GM21367 (cell line): ENCODE results near the gene ADAM15.

Source experiments
- ATAC-seq: cut with Tn5 transposase; IDR thresholded peaks from one replicate; pipeline ENCODE4 v1.9.1; 2021; ENCODE audit not compliant: unreplicated experiment

Gene ADAM15

GRCh38 chr1:155070158-155070621, 19.1 kb downstream of the ADAM15 start:
- ATAC-seq, result no peak

- ATAC-seq, result no peak
Measured at GRCh38 chr1:155070721-155071569, 19.8 kb downstream of the ADAM15 start.

DNA sequence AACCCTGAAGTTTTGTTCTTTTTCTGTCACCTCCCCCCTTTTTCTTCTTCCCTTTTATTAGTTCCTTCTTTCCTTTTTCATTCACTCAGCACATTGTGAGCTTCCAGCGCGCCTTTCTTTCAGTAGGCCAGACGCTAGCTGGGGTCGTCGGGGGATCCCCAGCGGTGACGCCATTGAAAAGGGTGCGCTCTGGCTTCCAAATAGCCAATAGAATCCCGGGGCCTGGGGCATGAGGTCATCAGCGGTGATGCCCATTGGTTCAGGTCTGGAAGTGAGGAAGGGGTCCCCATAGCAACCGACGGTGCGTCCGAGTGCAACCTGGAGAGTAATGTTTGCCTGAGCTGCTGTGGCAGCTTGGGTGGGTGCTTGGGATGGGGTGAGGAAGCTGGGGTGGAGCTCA, 20.6 kb downstream of the ADAM15 start:
- ATAC-seq, result no peak

- ATAC-seq, result no peak
Measured at GRCh38 chr1:155072531-155073289, 21.6 kb downstream of the ADAM15 start.

GRCh38 chr1:155073377-155074242, 22.5 kb downstream of the ADAM15 start:
- no peak for ATAC-seq

DNA sequence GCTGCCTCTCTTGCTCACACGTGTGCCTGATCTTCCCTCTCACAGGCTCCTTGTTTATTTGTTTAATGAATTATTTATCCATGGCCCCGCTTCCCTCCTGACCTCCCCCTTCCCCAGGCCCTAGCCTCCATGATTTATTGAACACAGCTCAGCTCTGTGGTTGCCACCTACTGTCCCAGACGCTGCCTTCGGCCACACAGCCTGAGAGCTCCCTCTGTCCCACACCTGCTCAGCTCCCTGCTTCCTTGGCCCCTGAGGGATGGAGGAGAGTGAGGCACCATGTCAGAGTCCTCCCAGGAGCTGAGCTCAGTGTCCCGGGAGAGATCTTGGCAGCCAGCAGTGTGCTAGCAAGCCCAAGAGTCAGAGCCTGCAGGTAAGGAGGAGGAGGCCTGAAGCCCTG, 24.4 kb downstream of the ADAM15 start:
- ATAC-seq, result no peak

DNA sequence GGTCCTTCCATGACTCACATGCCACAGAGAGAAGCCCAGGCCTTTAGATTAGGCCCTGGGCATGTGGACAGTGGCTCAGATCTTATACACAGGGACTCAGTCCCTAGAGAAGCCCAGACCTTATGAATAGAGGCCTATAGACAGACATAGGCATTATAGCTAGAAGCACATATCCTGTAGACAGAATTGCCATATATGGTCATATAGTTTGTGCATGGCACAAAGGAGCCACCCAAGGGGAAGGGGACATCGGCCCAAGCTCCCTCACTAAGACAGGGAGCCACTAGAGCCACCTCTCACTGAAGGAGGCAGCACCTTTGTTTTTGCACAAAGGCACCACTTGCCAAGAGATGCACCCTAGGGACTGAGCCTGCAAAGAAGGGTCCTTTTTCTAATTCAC, 25.3 kb downstream of the ADAM15 start:
- no peak for ATAC-seq

- ATAC-seq, result no peak
Measured at GRCh38 chr1:155077346-155077745, 26.2 kb downstream of the ADAM15 start.

DNA sequence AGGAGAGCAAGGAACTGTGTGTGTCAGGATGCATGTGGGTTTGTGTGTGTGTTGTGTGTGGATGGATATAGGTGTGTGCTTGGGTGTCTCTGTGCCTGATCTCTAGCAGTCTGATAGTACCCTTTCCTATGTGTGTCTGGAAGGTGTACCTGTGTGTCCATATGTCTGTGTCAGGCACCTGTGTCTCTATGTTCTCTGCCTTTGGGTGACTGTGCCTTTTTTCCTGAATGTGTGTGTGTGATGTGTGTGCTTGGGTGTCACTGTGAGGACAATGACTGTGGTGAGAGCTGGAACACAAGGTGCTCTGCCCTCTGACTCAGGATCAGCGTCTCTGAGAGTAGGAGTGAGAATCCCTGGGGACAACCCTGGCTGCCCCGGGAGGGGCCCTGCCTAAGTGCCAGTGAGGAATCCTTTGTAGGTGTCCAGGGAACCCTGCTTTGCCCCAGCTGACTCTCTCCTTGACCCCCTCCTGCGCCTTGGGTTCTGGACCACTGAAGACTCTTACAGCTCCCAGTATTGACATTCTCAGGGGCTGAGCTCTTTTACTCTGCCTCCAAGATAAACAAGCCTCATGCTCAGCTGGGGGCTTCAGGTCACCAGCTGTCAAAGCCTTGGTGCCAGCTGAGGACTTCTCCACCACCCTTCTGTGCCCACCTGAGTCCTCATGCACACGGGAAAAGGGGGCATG, 26.8 kb downstream of the ADAM15 start:
- no peak for ATAC-seq

- no peak for ATAC-seq
Measured at GRCh38 chr1:155078469-155079209, 27.5 kb downstream of the ADAM15 start, which contains the start of gene EFNA3. Gene EFNA3, plus strand, starts transcription at chr1:155078837. Its CDS starts 105 bp downstream, at chr1:155078942.

GRCh38 chr1:155079210-155079486, 28.0 kb downstream of the ADAM15 start:
- ATAC-seq, result no peak

GRCh38 chr1:155079487-155080311, 28.6 kb downstream of the ADAM15 start:
- no peak for ATAC-seq

GRCh38 chr1:155080312-155081228, 29.5 kb downstream of the ADAM15 start:
- no peak for ATAC-seq

DNA sequence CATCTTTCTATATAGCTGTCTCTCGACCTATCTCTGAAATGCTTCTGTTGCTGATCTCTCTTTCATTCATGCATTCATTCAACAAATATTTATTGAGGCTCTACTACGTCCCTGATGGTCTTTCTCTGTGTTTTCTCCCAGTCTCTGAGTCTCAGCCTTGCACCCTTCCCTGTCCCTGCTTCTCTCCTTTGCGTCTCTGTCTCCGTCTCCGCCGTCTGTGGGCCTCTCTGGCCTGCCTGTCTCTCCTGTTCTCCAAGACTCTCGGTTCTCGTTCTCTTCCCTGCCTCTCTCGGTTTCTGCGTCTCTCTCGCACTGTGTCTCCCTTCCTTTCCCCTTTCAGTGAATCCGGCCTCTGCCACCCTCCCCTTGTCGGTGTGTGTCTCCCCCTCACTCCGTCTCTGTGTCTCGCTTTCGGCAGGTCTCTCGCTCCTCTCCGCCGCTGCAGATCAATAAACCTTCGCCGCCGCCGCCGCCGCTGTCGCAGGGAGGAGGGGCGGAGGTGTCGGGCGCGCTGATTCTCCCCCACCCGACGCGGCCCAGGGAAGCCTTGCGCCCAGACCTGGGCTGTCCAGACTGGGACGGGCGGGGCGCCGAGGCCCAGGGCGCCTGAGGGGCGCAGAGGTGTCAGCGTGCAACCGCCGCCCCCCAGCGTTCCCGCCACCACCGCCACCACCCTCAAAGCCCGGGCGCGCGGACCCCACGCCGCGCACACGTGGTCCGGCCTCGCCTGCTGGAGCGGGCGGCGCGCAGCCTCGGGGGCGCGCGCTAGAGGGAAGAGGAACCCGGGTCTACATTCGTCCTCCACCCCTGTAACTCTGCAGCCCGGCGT, 30.6 kb downstream of the ADAM15 start:
- ATAC-seq, result no peak

- no peak for ATAC-seq
Measured at GRCh38 chr1:155082301-155083051, 31.4 kb downstream of the ADAM15 start.

GRCh38 chr1:155083052-155083541, 32.0 kb downstream of the ADAM15 start:
- no peak for ATAC-seq
